ENCODE data around the gene PCP4.

PCP4 gene

GRCh38 chr21:39867198-39867650, at the start of gene PCP4:
PCP4 (plus strand) TSS chr21:39867438; CDS start chr21:39867502, 64 bp downstream.
- peak; percentile 0 for DNase-seq

GRCh38 chr21:39818557-39818956, 48.7 kb upstream of the PCP4 start:
- DNase-seq: no peak

- no peak for DNase-seq
These were observed 45.2 kb upstream of the PCP4 start for GRCh38 chr21:39822042-39822441.

- DNase-seq: no peak
These were observed 42.0 kb upstream of the PCP4 start for GRCh38 chr21:39825250-39825649.

GRCh38 chr21:39834543-39834942, 32.7 kb upstream of the PCP4 start:
- DNase-seq: no peak

- DNase-seq: no peak
These were observed 29.3 kb upstream of the PCP4 start for GRCh38 chr21:39837861-39838359.

GRCh38 chr21:39840373-39841097, 26.7 kb upstream of the PCP4 start:
- no peak for DNase-seq

GRCh38 chr21:39842741-39843459, 24.3 kb upstream of the PCP4 start:
- DNase-seq: no peak

- no peak for DNase-seq
These were observed 23.8 kb upstream of the PCP4 start for GRCh38 chr21:39843483-39843882.

GRCh38 chr21:39843916-39844315, 23.3 kb upstream of the PCP4 start:
- DNase-seq: no peak

GRCh38 chr21:39845571-39846130, 21.6 kb upstream of the PCP4 start:
- DNase-seq: no peak

GRCh38 chr21:39847877-39848276, 19.4 kb upstream of the PCP4 start:
- no peak for DNase-seq

- DNase-seq: no peak
These were observed 18.1 kb upstream of the PCP4 start for GRCh38 chr21:39849014-39849655.

GRCh38 chr21:39850333-39850732, 16.9 kb upstream of the PCP4 start:
- no peak for DNase-seq

GRCh38 chr21:39851002-39851618, 16.1 kb upstream of the PCP4 start:
- no peak for DNase-seq

GRCh38 chr21:39852021-39852721, 15.1 kb upstream of the PCP4 start:
- no peak for DNase-seq

GRCh38 chr21:39852726-39853500, 14.3 kb upstream of the PCP4 start:
- DNase-seq: no peak

GRCh38 chr21:39854572-39854971, 12.7 kb upstream of the PCP4 start:
- no peak for DNase-seq

- no peak for DNase-seq
These were observed 11.6 kb upstream of the PCP4 start for GRCh38 chr21:39855595-39855994.

GRCh38 chr21:39860600-39860999, 6.6 kb upstream of the PCP4 start:
- no peak for DNase-seq

- no peak for DNase-seq
These were observed 4.1 kb upstream of the PCP4 start for GRCh38 chr21:39863111-39863510.
